HG02571 (cell line): ENCODE measurements around the gene SUN2.
"Not testable (repeated sequence)": the region's sequence is repeated elsewhere in the genome, so short reads cannot be mapped to it uniquely, and the experiment has no call there.

Experiments
- ATAC-seq: cut with Tn5 transposase; IDR thresholded peaks from one replicate; pipeline ENCODE4 v1.9.1; 2021; ENCODE audit warnings: mild to moderate bottlenecking, moderate library complexity; ENCODE audit not compliant: unreplicated experiment

Gene SUN2, protein sequence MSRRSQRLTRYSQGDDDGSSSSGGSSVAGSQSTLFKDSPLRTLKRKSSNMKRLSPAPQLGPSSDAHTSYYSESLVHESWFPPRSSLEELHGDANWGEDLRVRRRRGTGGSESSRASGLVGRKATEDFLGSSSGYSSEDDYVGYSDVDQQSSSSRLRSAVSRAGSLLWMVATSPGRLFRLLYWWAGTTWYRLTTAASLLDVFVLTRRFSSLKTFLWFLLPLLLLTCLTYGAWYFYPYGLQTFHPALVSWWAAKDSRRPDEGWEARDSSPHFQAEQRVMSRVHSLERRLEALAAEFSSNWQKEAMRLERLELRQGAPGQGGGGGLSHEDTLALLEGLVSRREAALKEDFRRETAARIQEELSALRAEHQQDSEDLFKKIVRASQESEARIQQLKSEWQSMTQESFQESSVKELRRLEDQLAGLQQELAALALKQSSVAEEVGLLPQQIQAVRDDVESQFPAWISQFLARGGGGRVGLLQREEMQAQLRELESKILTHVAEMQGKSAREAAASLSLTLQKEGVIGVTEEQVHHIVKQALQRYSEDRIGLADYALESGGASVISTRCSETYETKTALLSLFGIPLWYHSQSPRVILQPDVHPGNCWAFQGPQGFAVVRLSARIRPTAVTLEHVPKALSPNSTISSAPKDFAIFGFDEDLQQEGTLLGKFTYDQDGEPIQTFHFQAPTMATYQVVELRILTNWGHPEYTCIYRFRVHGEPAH

DNA sequence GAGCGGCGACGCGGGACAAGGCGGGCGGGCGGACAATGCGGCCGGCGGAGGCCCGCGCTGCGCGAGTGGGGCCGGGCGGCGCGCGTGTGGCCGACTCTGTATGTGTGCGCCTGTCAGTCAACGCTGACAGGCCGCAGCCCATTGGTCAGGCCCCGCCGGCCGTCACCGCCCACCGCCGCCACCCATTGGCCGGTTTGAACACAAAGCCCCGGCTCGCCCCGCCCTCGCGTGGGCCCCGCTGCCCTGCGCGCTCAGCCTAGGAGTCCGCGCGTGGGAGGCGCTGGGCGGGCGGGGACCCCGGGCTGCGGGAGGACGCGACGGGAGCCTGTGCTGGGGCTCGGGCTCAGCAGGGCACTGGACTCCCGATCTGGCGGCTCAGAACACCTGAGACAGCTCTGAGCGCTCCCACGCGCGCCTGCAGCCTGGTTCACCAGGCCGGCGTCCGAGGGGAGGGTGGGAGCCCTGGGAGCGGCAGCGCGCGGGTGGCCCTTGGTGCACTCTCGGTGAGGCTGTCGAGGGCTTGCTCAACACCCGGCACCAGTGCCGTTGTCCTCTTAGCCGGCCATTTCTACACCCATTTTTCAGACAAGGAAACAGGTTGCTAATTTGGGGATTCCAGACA, at the start of gene SUN2:
Gene SUN2 (minus strand): TSS at position 88 of the 622 bp plus-strand sequence. CDS start 3,370 bp downstream, outside the sequence.
- peak; percentile 65 for ATAC-seq

DNA sequence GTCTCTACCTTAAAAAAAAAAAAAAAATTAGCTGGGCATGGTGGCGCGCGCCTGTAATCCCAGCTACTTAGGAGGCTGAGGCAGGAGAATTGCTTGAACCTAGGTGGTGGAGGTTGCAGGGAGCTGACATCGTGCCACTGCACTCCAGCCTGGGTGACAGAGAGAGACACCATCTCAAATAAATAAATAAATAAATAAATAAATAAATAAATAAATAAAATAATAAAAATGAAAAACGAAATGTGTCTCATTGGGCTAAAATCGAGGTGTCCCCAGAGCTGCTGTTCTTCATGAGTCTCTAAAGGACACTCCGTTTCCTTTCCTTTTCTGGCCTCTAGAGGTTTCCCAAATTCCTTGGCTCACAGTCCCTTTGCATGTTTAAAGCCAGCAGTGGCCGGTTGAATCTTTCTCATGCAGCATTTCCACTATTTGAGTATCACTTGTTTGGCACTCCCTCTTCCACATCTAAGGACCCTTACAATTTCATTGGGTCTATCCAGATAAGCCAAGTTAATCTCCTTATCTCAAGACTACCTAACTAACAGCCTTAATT, 49.3 kb upstream of the SUN2 start:
- not testable (repeated sequence) for ATAC-seq

DNA sequence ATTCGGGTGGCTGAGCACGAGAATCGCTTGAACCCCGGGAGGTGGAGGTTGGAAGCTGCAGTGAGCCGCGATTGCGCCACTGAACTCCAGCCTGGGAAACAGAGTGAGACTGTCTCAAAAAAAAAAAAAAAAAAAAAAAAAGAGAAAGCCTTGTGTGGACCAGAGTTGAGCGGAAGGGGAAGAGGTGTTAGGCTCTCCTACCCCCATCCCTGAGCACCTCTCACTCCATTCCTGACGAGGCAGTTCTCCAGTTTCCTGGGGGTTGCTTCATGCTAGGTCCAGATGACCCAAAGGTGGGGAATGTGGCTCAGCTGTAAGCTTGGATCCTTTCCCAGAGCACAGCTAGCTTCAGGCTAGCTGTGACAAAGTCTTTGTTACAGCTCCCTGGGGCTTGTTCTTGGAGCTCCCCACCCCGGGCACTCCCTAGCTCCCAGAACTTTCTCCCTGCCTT, 46.9 kb upstream of the SUN2 start:
- no peak for ATAC-seq

DNA sequence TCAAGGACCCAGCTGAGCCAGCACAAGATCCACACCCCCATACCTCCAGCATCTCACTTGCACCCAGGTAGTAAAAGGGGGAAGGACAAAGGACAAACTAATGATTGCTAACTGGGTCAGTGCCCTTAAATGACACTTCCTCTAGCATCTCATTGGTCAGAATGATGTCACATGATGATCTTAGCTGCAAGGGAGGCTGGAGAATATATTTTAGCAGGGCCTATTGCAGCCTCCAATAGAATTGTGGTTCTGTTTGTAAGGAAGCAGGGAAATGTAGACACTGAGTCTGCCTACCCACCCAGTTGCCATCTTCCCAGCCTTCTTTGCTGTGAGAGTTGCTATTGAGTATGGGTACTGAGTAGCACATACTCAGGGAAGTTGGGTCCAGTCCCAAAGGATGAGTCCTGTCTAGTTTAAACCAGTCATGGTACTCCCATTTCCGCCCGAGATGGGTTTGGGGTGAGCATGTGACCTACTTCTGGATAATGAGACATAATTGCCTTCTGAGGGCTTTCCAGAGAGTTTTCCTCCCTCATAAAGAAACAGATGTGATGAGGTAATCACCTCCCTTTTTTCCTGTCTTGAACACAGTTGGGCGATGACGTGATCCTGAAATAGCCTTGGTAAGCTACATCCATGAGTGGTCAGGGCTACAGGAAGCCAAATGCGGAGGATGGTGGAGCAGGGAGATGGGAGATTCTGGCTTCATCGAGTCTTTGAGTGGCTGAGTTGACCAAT, 43.6 kb upstream of the SUN2 start:
- ATAC-seq, result no peak

DNA sequence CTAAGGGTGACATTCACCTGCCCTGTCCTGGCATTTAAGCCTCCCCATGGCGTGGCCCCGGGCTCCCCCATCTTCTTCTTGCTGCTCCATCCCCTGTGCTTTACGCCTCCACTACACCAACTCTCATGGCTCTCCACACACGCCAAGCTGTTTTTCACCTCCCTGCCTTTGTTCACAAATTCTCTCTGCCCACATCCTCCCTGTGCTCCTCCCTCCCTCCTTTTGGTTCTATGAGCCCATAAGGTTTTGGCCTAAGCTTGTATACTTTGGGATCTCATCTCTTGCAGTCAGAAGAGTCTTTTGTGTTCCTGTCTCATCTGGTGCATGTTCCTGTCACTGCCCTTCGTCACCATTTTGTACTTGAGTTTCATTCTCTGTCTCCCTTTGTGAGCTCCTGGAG, 42.7 kb upstream of the SUN2 start:
- no peak for ATAC-seq

DNA sequence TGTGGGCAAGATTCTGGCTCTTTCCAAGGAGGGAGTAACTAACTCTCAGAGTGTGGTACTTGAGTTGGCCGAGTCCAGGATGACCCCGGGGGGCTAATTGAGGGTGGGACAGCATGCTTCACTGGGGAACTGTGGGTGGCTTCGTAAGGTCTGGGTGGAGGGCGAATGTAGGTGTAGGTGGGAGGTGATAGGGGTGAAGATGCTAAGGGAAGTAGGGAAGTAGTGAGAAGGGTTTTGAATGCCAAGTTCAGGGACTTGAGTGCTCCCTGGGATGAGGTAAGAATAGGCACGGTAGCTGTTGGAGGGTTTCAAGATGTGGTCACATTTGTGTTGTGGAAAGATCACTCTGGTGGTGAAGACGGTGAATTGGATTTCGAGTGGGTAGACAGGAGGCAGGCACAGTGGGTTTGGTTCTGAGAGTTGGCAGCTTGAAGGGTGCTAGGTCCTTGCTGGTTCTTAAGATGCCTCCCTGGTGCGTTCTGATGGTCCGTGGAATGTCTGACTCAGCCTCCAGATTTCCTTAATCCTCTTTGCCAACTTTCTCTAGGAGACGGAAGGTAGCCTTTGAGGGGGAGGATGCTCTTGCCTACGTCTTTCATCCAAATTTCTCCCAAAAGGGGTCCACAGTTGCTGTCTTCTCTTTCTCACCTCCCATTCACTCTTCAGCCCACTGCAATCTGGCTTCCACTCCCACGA, 40.6 kb upstream of the SUN2 start:
- ATAC-seq, result no peak

DNA sequence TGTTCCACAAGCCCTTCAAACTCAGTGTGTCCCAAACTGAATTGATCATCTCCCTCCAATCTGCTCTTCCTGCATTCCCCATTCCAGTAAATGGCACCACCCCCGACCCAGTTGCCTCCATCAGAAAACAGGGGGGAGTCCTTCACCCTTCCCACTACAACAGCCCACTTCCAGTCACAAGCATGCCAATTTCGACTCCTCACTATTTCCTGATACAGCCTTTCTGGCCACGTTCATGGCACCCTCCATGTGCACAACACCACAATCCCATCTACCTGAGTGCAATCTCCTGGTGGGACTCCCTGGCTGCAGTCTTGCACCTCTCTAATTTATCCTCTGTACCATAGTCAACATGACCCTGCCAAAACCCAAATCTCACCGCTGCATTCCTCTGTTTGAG, 39.8 kb upstream of the SUN2 start:
- ATAC-seq, result no peak

DNA sequence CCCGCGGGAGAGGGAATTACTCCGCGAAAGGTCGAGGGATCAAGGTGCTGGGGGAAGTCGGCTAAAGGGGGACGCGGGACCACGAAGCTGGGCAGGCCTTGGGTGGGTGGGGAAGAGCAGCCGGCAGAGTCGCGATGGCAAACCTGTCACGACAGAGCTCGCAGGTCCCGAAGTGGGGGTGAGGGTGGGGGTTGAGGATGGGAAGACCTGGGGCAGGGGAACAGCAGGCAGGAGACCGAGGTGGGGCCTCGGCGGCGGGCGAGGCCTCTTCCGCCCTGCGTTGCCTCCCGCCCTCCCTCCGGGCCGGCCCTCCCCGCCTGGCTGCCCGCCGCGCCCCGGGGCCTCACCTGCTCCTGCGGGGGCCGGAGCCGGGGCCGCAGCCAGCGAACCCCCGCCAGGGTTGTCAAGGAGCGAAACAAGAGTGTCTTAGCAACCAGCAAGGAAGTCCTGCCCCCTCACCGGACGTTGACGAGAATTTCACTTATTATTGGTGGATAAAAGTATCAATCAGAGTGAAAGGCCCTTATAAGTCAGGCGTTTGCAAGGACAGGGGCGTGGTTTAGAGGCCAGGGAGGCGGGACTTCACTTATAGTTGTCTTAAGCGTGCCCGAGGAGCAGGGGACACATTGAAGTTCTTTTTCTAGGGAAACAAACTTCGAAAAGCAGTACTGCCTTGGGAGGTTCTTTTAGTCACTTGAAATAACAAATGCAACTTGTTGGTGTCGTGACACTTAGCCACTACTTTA, 38.1 kb upstream of the SUN2 start, which contains the start of gene DNAL4:
Gene DNAL4 (minus strand): TSS at position 423 of the 746 bp plus-strand sequence. CDS start 11,412 bp downstream, outside the sequence.
- peak; percentile 94 for ATAC-seq

DNA sequence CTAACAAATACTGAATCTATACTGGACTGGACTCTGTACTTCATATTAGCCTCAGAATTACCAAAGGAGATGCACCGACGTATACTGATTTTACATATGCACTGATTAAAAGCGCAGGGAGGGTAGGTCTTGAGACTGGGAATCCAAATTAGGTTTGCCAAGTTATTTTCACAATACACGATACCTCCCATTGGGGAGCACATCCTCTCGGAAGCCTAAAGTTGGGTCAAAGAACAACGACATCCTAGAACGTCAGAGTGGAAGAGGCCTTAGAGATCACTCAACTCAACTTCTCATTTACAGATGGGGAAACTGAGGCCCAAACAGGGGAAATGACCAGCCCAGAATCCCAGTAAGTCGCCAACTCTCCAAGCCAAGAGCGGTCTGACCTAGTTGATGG, 37.5 kb upstream of the SUN2 start:
- ATAC-seq, result no peak

DNA sequence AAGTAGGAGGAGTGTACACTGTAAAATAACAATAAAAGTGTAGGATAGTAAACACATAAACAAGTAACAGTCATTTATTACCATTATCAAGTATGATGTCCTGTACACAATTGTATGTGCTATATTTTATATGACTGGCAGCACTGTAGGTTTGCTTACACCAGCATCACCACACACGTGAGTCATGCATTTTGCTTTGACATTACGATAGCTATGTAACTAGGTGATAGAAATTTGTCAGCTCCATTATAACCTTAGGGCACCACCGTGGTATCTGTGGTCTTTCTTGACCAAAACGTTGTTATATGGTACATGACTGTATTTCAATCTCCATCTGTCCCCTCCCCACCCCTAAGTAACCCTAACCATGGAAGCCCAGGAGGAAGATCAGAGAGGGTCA, 37.0 kb upstream of the SUN2 start:
- ATAC-seq, result no peak

DNA sequence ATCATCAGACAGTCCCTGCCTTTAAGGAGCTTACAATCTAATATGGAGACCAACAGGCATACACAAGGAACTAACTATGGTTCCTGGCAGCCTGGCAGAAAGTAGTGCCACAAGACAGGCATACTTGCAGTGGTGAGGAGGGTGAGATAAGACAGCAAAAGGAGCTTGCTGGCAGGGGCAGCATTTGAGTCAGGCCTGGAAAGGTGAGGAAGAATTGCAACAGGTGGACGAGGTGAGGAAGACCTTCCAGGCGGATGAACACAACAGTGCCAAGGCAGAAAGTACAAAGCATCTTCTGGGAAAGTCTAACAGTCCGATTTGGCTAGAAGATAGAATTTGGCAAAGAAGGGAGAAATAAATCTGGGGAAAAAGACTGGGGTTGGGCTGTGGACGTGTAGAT, 33.8 kb upstream of the SUN2 start:
- no peak for ATAC-seq

DNA sequence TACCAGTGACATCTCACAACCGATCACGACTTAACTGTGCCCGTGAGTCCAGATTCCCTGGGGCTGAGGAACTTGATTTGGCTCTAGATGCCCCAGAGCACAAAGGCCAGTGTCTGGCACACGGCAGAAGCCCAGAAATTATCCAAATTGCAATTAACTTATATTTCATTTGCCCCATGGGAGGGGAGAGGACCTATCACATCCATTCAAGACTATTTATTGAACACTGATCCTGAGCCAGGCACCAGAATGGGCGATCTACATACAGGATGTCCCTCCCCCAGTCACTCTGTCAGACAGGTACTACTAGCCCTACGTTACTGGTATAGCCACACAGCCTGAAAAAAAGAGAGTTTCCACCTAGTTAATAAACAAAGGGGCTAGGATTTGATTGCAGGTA, 33.0 kb upstream of the SUN2 start:
- ATAC-seq, result no peak

DNA sequence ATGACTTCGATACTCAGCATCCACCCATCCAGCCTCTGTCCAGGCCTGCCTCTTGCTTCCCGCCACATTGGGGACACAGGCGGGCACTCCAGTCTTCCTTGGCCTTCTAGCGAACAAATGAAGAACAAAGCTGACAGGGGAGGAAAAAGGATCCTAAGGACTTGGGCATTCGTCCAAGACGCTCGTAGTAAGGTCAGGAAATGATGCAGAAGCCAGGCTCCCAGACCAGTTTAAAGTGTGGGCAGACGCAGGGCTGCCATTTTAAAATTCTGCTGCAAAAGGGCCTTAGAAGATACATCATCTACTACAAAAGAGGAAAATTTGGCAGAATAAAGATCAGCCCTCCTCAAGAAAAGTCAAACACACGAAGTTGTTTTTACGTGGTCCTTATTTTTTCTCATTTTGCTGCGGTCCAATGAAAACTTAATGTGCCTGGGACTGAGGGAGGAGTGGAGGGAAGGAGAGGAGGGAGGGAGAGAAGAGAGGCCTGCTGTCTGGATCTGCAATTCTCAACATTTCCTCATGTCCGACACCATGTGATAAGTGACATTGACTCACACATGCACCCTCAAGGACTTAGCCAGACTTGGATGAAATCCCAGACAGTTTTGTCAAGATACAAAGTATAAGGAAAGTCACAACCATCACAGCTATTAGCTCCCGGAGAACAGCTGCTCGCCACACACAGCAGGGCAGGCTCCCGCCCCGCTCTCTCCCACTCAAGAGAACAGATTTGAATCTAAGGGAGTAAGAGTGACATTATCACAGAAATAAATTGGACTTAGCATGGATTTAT, 32.4 kb upstream of the SUN2 start:
- no peak for ATAC-seq

DNA sequence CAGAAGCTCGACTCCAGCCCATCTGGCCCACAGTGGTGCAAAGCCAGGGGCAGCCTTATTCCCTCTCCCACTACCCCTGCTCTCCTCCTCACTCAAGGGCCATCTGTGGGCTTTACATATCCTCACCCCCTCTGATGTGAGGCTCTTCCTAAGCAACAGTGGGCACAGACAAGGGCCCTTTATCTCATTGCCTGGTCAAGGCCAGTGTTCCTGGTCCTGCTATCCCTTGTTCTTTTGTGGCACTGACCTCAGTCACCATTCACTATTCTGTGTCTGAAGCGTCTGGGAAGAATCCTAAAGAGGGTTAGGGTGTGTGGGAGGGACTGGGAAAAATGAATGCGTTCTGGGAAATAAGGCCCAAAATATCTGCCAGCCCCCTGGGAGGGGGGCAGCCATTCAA, 30.8 kb upstream of the SUN2 start:
- ATAC-seq, result no peak

DNA sequence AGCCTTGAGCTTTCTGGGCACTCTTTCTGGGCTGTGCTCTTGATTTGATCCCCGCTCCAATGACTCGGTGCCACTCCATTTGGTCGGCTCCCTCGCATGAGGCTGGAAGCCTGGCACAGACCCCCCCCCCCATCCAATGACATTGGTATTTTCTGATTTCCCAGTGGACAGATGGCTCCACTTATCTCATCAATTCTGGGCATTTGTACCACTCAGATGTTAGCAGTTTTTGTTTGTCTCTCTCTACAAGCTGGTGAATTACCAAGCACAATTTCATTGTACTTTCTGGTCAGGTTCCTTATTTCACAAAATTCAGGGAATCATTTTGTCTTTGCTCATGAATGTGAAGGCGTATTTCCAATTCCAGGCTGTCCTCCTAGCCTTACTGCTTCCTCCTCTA, 29.1 kb upstream of the SUN2 start:
- no peak for ATAC-seq

DNA sequence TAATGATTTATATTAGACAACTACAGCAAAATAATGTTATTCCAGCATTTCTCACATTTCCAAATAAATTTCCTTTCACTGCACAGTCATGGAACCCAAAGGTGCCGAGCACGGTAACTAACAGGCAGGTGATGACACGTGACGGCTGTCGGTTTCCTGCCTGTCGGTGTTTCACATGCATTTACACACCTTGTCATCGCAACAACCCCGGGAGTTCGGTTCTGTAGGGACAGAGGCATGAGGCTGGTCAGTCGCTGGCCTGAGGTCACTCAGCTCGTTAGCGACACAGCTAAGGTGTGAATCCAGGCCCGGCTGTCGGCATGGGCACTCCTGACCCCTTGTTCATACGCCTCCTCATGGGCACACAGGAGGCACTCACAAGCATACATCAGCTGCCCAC, 28.2 kb upstream of the SUN2 start:
- no peak for ATAC-seq

DNA sequence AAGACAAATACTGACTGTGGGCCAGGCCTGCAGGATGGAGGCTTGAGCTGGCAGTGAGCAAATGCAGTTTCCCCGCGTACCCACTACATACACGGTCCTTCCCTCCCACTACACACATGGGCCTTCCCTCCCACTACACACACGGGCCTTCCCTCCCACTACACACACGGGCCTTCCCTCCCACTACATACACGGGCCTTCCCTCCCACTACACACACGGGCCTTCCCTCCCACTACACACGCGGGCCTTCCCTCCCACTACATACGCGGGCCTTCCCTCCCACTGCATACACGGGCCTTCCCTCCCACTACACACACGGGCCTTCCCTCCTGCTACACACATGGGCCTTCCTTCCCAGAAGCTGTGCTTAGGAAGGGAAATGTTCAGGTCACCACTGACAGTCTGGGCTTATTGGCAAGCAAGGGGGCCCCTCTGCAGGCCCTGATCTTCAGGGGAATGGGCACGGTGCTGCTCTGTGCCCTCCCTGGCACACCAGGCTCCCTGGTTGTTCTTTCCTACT, 27.4 kb upstream of the SUN2 start:
- no peak for ATAC-seq

DNA sequence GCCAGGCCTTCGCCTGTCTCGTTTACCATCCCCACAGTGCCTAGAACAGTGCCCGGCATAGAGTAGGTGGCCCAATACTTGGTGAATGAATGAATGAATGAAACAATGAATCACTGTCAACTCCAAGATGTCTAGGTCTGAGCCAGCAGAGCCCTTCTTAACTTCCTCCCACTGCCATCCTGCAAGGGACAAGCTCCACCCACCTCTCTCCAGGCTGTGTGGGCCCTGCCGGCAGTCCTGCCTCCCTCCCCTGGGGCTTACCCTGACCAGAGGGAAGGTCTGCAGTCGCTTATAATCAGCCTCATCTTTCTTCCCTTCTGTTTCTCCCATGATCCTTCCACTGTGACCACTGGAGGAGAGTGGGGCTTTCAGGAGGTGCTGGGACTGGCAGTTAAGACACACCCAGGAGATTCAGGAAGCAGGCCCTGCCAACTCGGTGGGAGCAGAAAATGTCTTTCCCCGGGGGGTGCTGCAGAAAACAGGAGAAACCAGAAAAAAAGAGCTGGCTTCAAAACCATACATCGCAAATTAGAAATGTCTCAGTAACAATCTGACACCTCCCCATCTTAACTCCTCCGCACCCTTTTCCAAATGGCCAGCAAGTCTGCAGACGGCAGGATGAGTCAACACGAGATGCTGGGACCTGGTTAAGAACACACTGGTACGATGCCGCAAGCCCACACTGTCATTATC, 26.8 kb upstream of the SUN2 start:
- ATAC-seq, result no peak
